Activated CD4-positive, alpha-beta T cell treated with anti-CD3 and anti-CD28 coated beads for 36 hours (primary cell): ENCODE data around the gene GINS2. TPM values are rescaled to one million over a fixed set of nuclear protein-coding genes. Genes with fewer than 3 reads are reported as not detected.
A peak's percentile ranks its signal among the peaks of the same experiment; 100 is the strongest.

Experiments used
- ATAC-seq: fragments of 200-7000 bp; cut with Tn5 transposase; one replicate; pipeline ENCODE4 v1.10.0; 2021; ENCODE audit warnings: mild to moderate bottlenecking, moderate library complexity
- CTCF ChIA-PET: fragments of 350-600 bp; sonication (Branson Sonifier 250); formaldehyde crosslinking; loops from one replicate; lab custom pipeline; 2021; ENCODE audit warnings: antibody characterized with exemption; lab: Charles Lee
- POLR2A ChIA-PET: fragments of 350-600 bp; sonication (Branson Sonifier 250); formaldehyde crosslinking; loops from one replicate; lab custom pipeline; 2021; ENCODE audit warnings: antibody characterized with exemption, inconsistent platforms; lab: Charles Lee
- DNase-seq: peaks from one replicate; pipeline ENCODE4 v3.0.0-alpha.2; 2020
- H3K27ac Mint-ChIP-seq: one replicate; pipeline ENCODE4 v1.8.0; 2021; ENCODE audit warnings: mixed read lengths
- H3K27me3 Mint-ChIP-seq: one replicate; pipeline ENCODE4 v1.8.0; 2021; ENCODE audit warnings: mixed read lengths
- H3K36me3 Mint-ChIP-seq: one replicate; pipeline ENCODE4 v1.8.0; 2021; ENCODE audit warnings: low read depth, mixed read lengths
- H3K4me1 Mint-ChIP-seq: one replicate; pipeline ENCODE4 v1.8.0; 2021; ENCODE audit warnings: mixed read lengths
- H3K4me3 Mint-ChIP-seq: one replicate; pipeline ENCODE4 v1.8.0; 2021; ENCODE audit warnings: mild to moderate bottlenecking, moderate library complexity, mixed read lengths
- H3K9me3 Mint-ChIP-seq: one replicate; pipeline ENCODE4 v1.8.0; 2021; ENCODE audit warnings: low read depth, mixed read lengths
- intact Hi-C, 2 experiments: fragments of 100-400 bp; cut with DNase I in 1 of 2; cut with micrococcal nuclease in 1 of 2; formaldehyde crosslinking; loops; one replicate each; pipeline versions ENCODE4 v1.14.2 to v1.15.1; 2022 to 2024; cut with DNase I, micrococcal nuclease
- total RNA-seq, 2 experiments: library from RNA; stranded (reverse); gene quantifications; one replicate each; pipeline ENCODE4 v1.2.3, GENCODE V29; 2021

The GINS2 gene
- total RNA-seq, 2 experiments from 2014 or later = 86.4 to 87.5 TPM

- H3K4me1 Mint-ChIP-seq = no peaks in the 10 kb centered on the region
- H3K9me3 Mint-ChIP-seq = no peaks in the 10 kb centered on the region
- no peak overlapping the region for H3K4me3 Mint-ChIP-seq
- no peaks in the 10 kb centered on the region for H3K27me3 Mint-ChIP-seq
- CTCF ChIA-PET = interaction anchor here (0.7 to 5.8 kb wide), 6 partner anchors 15 to 238 kb away, joined by 3 to 26 read pairs (median 4); no protein-coding TSS in a partner anchor
- no peak overlapping the region for H3K27ac Mint-ChIP-seq
- POLR2A ChIA-PET = no interaction called here
- peaks cover 9% of the 10 kb centered on the region for H3K36me3 Mint-ChIP-seq
- intact Hi-C loops = no loop called here
- no peak for DNase-seq
- ATAC-seq = no peak
Observed at GRCh38 chr16:85657996-85658395, 30.8 kb downstream of the GINS2 start.

- no peaks in the 10 kb centered on the region for H3K27me3 Mint-ChIP-seq
- H3K36me3 Mint-ChIP-seq = peaks cover 6% of the 10 kb centered on the region
- ChIA-PET POLR2A (no interaction called here), CTCF (interaction anchor here (0.6 to 5.8 kb wide), 4 partner anchors 41 to 237 kb away, joined by 3 to 26 read pairs (median 4); no protein-coding TSS in a partner anchor)
- H3K27ac Mint-ChIP-seq = no peak overlapping the region
- H3K4me1 Mint-ChIP-seq = no peaks in the 10 kb centered on the region
- DNase-seq (no peak), ATAC-seq (no peak)
- no peaks in the 10 kb centered on the region for H3K9me3 Mint-ChIP-seq
- intact Hi-C loops = no loop called here
- no peak overlapping the region for H3K4me3 Mint-ChIP-seq
Observed at GRCh38 chr16:85657267-85657650, 31.5 kb downstream of the GINS2 start.

GRCh38 chr16:85656351-85657266 lies 32.1 kb downstream of the GINS2 start:
- Mint-ChIP-seq H3K27ac (no peak overlapping the region), H3K9me3 (no peaks in the 10 kb centered on the region), H3K36me3 (peaks cover 6% of the 10 kb centered on the region), H3K4me3 (no peak overlapping the region), H3K4me1 (no peaks in the 10 kb centered on the region), H3K27me3 (no peaks in the 10 kb centered on the region)
- DNase-seq (no peak), ATAC-seq (no peak)
- ChIA-PET POLR2A (no interaction called here), CTCF (interaction anchor here (0.6 to 5.8 kb wide), 4 partner anchors 22 to 211 kb away, joined by 3 to 26 read pairs (median 4); no protein-coding TSS in a partner anchor)
- intact Hi-C loops = no loop called here

- CTCF ChIA-PET = interaction anchor here (0.9 kb wide), 1 partner anchor 23 kb away, joined by 3 read pairs; no protein-coding TSS in a partner anchor
Observed at GRCh38 chr16:85655216-85656129, 33.3 kb downstream of the GINS2 start.

GRCh38 chr16:85654251-85655095 lies 34.3 kb downstream of the GINS2 start:
- no peak overlapping the region for H3K27ac Mint-ChIP-seq
- ChIA-PET POLR2A (no interaction called here), CTCF (no interaction called here)
- no peaks in the 10 kb centered on the region for H3K4me1 Mint-ChIP-seq
- H3K9me3 Mint-ChIP-seq = no peaks in the 10 kb centered on the region
- H3K36me3 Mint-ChIP-seq = peaks cover 6% of the 10 kb centered on the region
- H3K4me3 Mint-ChIP-seq = no peak overlapping the region
- intact Hi-C loops = no loop called here
- H3K27me3 Mint-ChIP-seq = no peaks in the 10 kb centered on the region
- DNase-seq (no peak), ATAC-seq (no peak)

More at GRCh38 chr16:85655216-85656129, 33.3 kb downstream of the GINS2 start:
- POLR2A ChIA-PET = no interaction called here
- no peaks in the 10 kb centered on the region for H3K27me3 Mint-ChIP-seq
- no peaks in the 10 kb centered on the region for H3K4me1 Mint-ChIP-seq
- no peak for DNase-seq
- ATAC-seq = no peak
- no peak overlapping the region for H3K27ac Mint-ChIP-seq
- no peak overlapping the region for H3K4me3 Mint-ChIP-seq
- no peaks in the 10 kb centered on the region for H3K9me3 Mint-ChIP-seq
- intact Hi-C loops = no loop called here
- peaks cover 6% of the 10 kb centered on the region for H3K36me3 Mint-ChIP-seq

GRCh38 chr16:85653290-85653891 lies 35.4 kb downstream of the GINS2 start:
- ChIA-PET CTCF (no interaction called here), POLR2A (no interaction called here)
- no peaks in the 10 kb centered on the region for H3K9me3 Mint-ChIP-seq

GRCh38 chr16:85652431-85653221 lies 36.1 kb downstream of the GINS2 start:
- peak; percentile 60 for DNase-seq
- ChIA-PET CTCF (no interaction called here), POLR2A (no interaction called here)
- Mint-ChIP-seq H3K27ac (no peak overlapping the region), H3K4me3 (no peak overlapping the region), H3K9me3 (no peaks in the 10 kb centered on the region), H3K4me1 (no peaks in the 10 kb centered on the region), H3K27me3 (no peaks in the 10 kb centered on the region), H3K36me3 (peaks cover 6% of the 10 kb centered on the region)
- intact Hi-C loops = no loop called here
- no peak for ATAC-seq

More at GRCh38 chr16:85653290-85653891, 35.4 kb downstream of the GINS2 start:
- ATAC-seq (no peak), DNase-seq (no peak)
- intact Hi-C loops = no loop called here
- H3K27ac Mint-ChIP-seq = no peak overlapping the region
- H3K36me3 Mint-ChIP-seq = peaks cover 6% of the 10 kb centered on the region
- H3K4me3 Mint-ChIP-seq = no peak overlapping the region
- no peaks in the 10 kb centered on the region for H3K4me1 Mint-ChIP-seq
- no peaks in the 10 kb centered on the region for H3K27me3 Mint-ChIP-seq

- intact Hi-C loops = no loop called here
- DNase-seq (no peak), ATAC-seq (no peak)
- POLR2A ChIA-PET = no interaction called here
- Mint-ChIP-seq H3K27me3 (no peaks in the 10 kb centered on the region), H3K36me3 (peaks cover 6% of the 10 kb centered on the region), H3K4me1 (no peaks in the 10 kb centered on the region), H3K9me3 (no peaks in the 10 kb centered on the region), H3K27ac (no peak overlapping the region), H3K4me3 (no peak overlapping the region)
- CTCF ChIA-PET = interaction anchor here (0.6 kb wide), 1 partner anchor 26 kb away, joined by 3 read pairs; no protein-coding TSS in a partner anchor
Observed at GRCh38 chr16:85651629-85652430, 36.9 kb downstream of the GINS2 start.

GRCh38 chr16:85650844-85651628 lies 37.7 kb downstream of the GINS2 start:
- Mint-ChIP-seq H3K9me3 (no peaks in the 10 kb centered on the region), H3K27me3 (no peaks in the 10 kb centered on the region), H3K36me3 (peaks cover under 1% of the 10 kb centered on the region), H3K4me1 (no peaks in the 10 kb centered on the region), H3K4me3 (no peak overlapping the region), H3K27ac (no peak overlapping the region)
- intact Hi-C loops = no loop called here
- no peak for DNase-seq
- no peak for ATAC-seq
- CTCF ChIA-PET = interaction anchor here (0.6 to 2.1 kb wide), 5 partner anchors 8 to 38 kb away, joined by 3 to 8 read pairs (median 3); partner anchors contain the start of gene GSE1
- POLR2A ChIA-PET = no interaction called here
